ENCODE measurements around the gene KLHL10.

The KLHL10 gene

DNA sequence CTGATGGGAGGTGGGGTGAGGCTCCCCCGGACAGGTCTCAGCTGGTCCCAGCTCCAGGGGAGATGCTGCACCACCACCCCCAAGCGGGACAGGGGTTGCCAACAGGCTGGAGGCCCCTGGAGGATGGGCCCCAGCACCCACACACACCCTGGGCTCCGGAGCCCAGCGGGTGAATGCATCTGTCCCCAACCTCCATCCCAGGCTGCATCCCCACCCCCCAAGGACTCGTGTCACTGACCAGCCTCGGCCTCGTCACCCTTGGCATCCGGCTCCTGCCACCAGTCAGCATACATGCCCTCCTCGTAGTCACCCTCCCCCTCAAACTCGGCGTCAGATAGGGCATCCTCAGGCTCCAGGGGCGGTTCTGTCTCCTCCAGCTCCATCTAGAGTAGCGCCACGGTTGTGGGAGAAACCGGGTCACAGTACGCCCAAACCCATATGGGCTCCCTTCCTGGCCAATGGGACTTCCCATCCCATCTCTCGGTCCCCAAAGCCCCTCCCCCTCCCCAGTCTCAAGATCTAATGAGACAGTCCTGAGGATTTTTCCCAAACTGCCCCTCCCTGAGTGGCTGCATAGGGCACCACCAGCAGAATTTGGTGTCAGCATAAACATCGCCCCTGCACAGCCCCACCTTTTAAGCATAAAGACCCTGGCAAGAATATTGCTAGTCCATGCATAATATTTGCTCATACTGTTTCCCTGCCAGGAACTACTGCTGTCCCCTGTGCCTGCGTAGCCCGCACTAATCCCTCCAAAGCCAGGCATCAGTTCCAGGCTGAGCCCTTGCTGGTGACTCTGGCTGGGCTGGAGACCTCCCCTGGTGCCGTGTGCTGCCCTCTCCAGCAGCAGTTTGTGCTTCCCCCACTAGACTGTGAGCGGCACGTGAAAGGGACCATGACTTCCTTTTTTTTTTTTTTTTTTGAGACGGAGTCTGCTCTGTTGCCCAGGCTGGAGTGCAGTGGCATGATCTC, 34.3 kb upstream of the KLHL10 start:
- TF ChIP-seq, protein P1, sequence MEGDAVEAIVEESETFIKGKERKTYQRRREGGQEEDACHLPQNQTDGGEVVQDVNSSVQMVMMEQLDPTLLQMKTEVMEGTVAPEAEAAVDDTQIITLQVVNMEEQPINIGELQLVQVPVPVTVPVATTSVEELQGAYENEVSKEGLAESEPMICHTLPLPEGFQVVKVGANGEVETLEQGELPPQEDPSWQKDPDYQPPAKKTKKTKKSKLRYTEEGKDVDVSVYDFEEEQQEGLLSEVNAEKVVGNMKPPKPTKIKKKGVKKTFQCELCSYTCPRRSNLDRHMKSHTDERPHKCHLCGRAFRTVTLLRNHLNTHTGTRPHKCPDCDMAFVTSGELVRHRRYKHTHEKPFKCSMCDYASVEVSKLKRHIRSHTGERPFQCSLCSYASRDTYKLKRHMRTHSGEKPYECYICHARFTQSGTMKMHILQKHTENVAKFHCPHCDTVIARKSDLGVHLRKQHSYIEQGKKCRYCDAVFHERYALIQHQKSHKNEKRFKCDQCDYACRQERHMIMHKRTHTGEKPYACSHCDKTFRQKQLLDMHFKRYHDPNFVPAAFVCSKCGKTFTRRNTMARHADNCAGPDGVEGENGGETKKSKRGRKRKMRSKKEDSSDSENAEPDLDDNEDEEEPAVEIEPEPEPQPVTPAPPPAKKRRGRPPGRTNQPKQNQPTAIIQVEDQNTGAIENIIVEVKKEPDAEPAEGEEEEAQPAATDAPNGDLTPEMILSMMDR (IDR thresholded peaks at IDR 0.05), result no peak
- Histone ChIP-seq H3K9me3 (no peaks in the 10 kb centered on the region), H3K27me3 (peaks cover under 1% of the 10 kb centered on the region), H3K27ac (no peak overlapping the region), H3K4me3 (ENCODE audit: low read depth in 1 of 2, low read length in 1 of 2) (no peak overlapping the region), H3K4me1 (ENCODE audit: control insufficient read depth in 1 of 2, insufficient read depth in 1 of 2, low read depth in 1 of 2, low read length in 1 of 2) (no peaks in the 10 kb centered on the region), H3K36me3 (no peaks in the 10 kb centered on the region)

DNA sequence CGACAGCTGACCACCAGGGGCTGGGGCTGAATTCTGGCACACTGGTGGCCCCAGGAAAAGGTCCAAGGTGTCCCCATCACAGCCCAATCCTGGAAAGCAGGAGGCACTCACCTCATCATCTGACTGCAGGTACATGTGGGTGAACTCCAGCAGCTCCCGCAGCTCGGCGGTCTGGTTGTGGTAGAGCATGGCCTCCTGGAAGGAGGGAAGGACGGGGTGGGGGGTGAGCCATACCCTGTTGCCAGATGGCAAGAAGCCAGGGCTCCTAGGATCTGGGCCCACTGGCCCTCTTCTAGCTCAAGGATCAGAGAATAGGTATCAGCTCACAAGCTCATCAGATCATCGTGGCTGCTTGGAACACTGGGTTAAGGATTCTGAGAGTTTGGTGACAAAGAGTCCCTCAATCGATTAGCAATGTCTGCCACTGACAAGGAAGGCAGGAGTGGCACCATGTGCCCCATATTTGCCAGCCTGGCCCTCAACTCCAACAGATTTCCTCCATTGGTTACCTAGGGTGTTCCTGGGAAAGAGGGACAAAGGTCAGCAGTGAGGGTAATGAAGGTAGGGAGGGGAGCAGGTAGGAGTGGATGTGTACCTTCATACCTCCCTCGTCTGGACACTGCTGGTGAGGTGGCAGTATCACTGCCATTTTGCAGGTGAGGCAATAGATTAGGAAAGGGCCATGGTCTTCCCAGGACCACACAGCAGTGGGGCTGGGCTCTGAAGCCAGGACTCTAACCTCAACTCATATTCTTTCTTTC, 30.8 kb upstream of the KLHL10 start:
- Histone ChIP-seq H3K4me1 (ENCODE audit: control insufficient read depth in 1 of 2, insufficient read depth in 1 of 2, low read depth in 1 of 2, low read length in 1 of 2) (peaks cover 10 to 11% of the 10 kb centered on the region in 2 experiments), H3K9me3 (no peaks in the 10 kb centered on the region), H3K27ac (no peak overlapping the region), H3K27me3 (peaks cover 36% of the 10 kb centered on the region), H3K4me3 (ENCODE audit: low read depth in 1 of 2, low read length in 1 of 2) (no peak overlapping the region), H3K36me3 (no peaks in the 10 kb centered on the region)
- TF ChIP-seq, protein P1 (IDR thresholded peaks at IDR 0.05), result no peak

DNA sequence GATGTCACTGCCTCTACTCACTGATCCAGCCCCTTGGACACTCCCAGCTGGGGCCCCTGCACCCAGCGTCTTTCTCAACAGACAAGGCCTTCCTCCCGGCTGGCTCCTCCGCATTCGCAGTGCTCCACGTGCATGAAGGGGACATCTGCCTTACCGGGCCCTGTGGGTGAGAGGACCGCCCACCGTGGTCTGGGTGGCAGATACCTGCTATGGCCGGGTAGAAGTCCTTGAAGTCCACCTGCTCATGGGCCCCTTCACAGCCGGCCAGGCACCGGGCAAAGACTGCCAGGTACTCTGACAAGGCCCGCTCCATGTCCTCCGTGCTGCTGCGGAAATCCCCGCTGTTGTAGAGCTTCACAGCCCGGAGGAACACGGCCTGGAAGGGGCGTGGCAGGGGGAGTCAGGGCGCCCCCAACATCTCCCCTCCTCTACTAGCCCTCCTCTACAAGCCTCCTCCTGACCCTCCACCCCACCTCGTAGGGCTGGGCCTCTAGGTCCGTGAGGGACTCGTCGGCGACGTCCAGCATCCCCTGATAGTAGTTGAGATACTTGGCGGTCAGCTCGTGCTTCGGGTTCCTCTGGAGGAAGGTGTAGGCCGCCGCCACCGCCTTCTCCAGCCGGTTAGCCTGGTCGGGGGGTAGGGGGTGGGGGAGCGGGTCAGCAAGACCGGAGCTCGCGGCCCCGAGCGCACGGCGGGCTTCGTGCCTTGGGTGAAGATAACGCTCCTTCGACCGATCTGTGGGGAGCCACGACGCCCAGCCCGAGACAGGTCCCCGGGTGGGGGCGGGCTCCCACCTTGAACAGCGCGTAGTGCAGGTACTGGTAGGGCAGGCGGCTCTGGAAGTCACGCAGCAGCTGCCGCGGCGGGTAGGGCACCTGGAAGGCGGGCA, 26.7 kb upstream of the KLHL10 start:
- Histone ChIP-seq H3K4me1 (ENCODE audit: control insufficient read depth in 1 of 2, insufficient read depth in 1 of 2, low read depth in 1 of 2, low read length in 1 of 2) (peaks cover 15 to 18% of the 10 kb centered on the region in 2 experiments), H3K4me3 (ENCODE audit: low read depth in 1 of 2, low read length in 1 of 2) (peak overlapping the region; percentile 47 to 53)
- TF ChIP-seq, protein P1 (IDR thresholded peaks at IDR 0.05), result no peak

DNA sequence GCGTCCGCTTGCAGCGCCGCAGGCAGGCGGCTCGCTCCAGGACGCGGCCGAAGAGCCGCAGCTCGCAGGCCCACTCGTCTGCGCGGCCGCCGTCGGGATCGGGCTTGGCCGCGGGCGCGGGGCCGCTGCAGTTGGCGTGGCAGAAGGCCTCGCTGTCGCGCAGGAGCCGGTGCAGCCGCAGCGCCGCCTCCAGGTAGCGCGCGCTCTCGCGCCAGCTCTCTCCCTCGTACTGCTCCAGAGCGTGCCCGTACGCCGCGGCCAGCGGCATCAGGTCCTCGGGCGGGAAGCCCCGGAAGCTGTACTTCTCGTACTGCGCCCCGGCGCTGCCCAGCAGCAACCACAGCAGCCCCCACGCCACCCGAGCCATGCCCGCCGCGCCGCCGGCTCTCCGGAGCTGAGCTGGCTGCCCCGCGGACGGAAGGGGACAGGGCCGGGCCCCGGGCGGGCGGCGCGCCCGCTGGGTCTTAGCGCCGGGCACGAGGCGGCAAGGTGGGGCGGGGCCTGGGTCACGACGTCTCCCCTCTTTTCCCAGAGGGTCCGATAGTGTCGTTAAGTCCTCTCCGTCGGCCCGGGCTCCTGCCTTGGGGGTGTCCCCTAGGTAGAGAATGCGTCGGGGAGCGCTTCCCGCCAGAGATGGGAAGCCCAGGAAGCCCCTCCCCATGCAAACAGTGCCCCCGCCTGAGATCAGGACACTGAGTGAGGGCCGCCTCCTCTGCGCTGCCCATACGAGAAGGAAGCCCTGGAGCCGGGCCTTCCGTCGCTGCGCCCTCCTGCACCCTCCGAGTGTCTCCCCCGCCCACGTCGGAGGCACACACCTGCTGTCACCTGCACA, 25.9 kb upstream of the KLHL10 start, which contains the start of gene P3H4:
TSS of gene P3H4 (minus strand) at position 401 of the 832 bp plus-strand sequence. CDS start at position 367, 34 bp downstream.
- Histone ChIP-seq H3K27me3 (peaks cover 69% of the 10 kb centered on the region), H3K9me3 (no peaks in the 10 kb centered on the region), H3K27ac (no peak within 1 kb of the TSS), H3K4me3 (ENCODE audit: low read depth in 1 of 2, low read length in 1 of 2) (peak within 1 kb of the TSS; percentile 47 to 53), H3K4me1 (ENCODE audit: control insufficient read depth in 1 of 2, insufficient read depth in 1 of 2, low read depth in 1 of 2, low read length in 1 of 2) (peaks cover 15 to 18% of the 10 kb centered on the region in 2 experiments), H3K36me3 (no peaks in the 10 kb centered on the region)
- TF ChIP-seq, protein P1 (IDR thresholded peaks at IDR 0.05), result no peak

More for the DNA sequence above, 26.7 kb upstream of the KLHL10 start:
- Histone ChIP-seq H3K27ac (no peak overlapping the region), H3K36me3 (no peaks in the 10 kb centered on the region), H3K27me3 (peaks cover 69% of the 10 kb centered on the region), H3K9me3 (no peaks in the 10 kb centered on the region)
